ENCODE results near the gene LRRC8B.
A peak's percentile ranks its signal among the peaks of the same experiment; 100 is the strongest.
"Not testable (repeated sequence)": the region's sequence is repeated elsewhere in the genome, so short reads cannot be mapped to it uniquely, and the experiment has no call there.

Gene LRRC8B

GRCh38 chr1:89584781-89585180 is 60.2 kb downstream of the LRRC8B start:
- no peak for DNase-seq
- H3K4me3 Mint-ChIP-seq: no peak overlapping the region
- no peaks in the 10 kb centered on the region for H3K4me1 Mint-ChIP-seq
- no peaks in the 10 kb centered on the region for H3K27me3 Mint-ChIP-seq (ENCODE audit: low read depth, poor library complexity)
- no peak for TF ChIP-seq CTCF (IDR thresholded peaks at IDR 0.05)
- H3K9me3 Mint-ChIP-seq: no peaks in the 10 kb centered on the region
- no peak overlapping the region for H3K27ac Mint-ChIP-seq
- peaks cover 41% of the 10 kb centered on the region for H3K36me3 Mint-ChIP-seq (ENCODE audit: low read depth)

GRCh38 chr1:89587729-89588161 is 63.1 kb downstream of the LRRC8B start:
- Mint-ChIP-seq H3K4me3 (no peak overlapping the region), H3K27me3 (ENCODE audit: low read depth, poor library complexity) (no peaks in the 10 kb centered on the region), H3K36me3 (ENCODE audit: low read depth) (peaks cover 21% of the 10 kb centered on the region), H3K4me1 (no peaks in the 10 kb centered on the region), H3K27ac (no peak overlapping the region), H3K9me3 (no peaks in the 10 kb centered on the region)
- no peak for TF ChIP-seq CTCF (IDR thresholded peaks at IDR 0.05)
- no peak for DNase-seq

- H3K4me3 Mint-ChIP-seq: no peak overlapping the region
- TF ChIP-seq CTCF (IDR thresholded peaks at IDR 0.05): no peak
- DNase-seq: no peak
- no peaks in the 10 kb centered on the region for H3K9me3 Mint-ChIP-seq
- no peaks in the 10 kb centered on the region for H3K4me1 Mint-ChIP-seq
- peaks cover 15% of the 10 kb centered on the region for H3K36me3 Mint-ChIP-seq (ENCODE audit: low read depth)
- H3K27ac Mint-ChIP-seq: no peak overlapping the region
- no peaks in the 10 kb centered on the region for H3K27me3 Mint-ChIP-seq (ENCODE audit: low read depth, poor library complexity)
These were observed 63.9 kb downstream of the LRRC8B start for GRCh38 chr1:89588480-89588879.

- no peaks in the 10 kb centered on the region for H3K4me1 Mint-ChIP-seq
- H3K36me3 Mint-ChIP-seq (ENCODE audit: low read depth): peaks cover 10% of the 10 kb centered on the region
- no peak for TF ChIP-seq CTCF (IDR thresholded peaks at IDR 0.05)
- H3K27me3 Mint-ChIP-seq (ENCODE audit: low read depth, poor library complexity): no peaks in the 10 kb centered on the region
- H3K4me3 Mint-ChIP-seq: no peak overlapping the region
- no peak overlapping the region for H3K27ac Mint-ChIP-seq
- H3K9me3 Mint-ChIP-seq: no peaks in the 10 kb centered on the region
- DNase-seq: no peak
These were observed 64.9 kb downstream of the LRRC8B start for GRCh38 chr1:89589515-89589914.

GRCh38 chr1:89590341-89591080 is 65.9 kb downstream of the LRRC8B start:
- no peak for TF ChIP-seq CTCF (IDR thresholded peaks at IDR 0.05)
- no peak for DNase-seq
- no peaks in the 10 kb centered on the region for H3K9me3 Mint-ChIP-seq
- no peaks in the 10 kb centered on the region for H3K27me3 Mint-ChIP-seq (ENCODE audit: low read depth, poor library complexity)
- H3K27ac Mint-ChIP-seq: peak overlapping the region; percentile 21
- no peak overlapping the region for H3K4me3 Mint-ChIP-seq
- H3K4me1 Mint-ChIP-seq: no peaks in the 10 kb centered on the region
- H3K36me3 Mint-ChIP-seq (ENCODE audit: low read depth): peaks cover 5% of the 10 kb centered on the region

- H3K9me3 Mint-ChIP-seq; H3K27ac Mint-ChIP-seq; H3K4me3 Mint-ChIP-seq; DNase-seq; H3K4me1 Mint-ChIP-seq; H3K27me3 Mint-ChIP-seq (ENCODE audit: low read depth, poor library complexity); H3K36me3 Mint-ChIP-seq (ENCODE audit: low read depth): not testable (repeated sequence)
These were observed 68.3 kb downstream of the LRRC8B start for GRCh38 chr1:89592861-89593302.

Measured in nephron progenitor cell (in vitro differentiated cells).